M059J (cell line): ENCODE results near the gene SAA4. TPM values are rescaled to one million over a fixed set of nuclear protein-coding genes. Genes with fewer than 3 reads are reported as not detected.
"Not testable (repeated sequence)": the region's sequence is repeated elsewhere in the genome, so short reads cannot be mapped to it uniquely, and the experiment has no call there.

ENCODE experiments used
- DNase-seq: peaks from one replicate; pipeline ENCODE4 v3.0.0-alpha.2; 2012; ENCODE audit warnings: low read depth
- total RNA-seq: library from RNA; depleted of rRNA; stranded (reverse); fragments of >200 nt; shearing (Covaris generic); gene quantifications from 2 replicates; pipeline ENCODE4 v1.2.3, GENCODE V29; 2014; rRNA removed

SAA4 gene
- total RNA-seq, 1 experiment from 2014 or later: not detected

GRCh38 chr11:18189476-18190245 lies 46.9 kb downstream of the SAA4 start:
- DNase-seq: not testable (repeated sequence)

- DNase-seq: no peak
Observed at GRCh38 chr11:18188796-18189195, 47.8 kb downstream of the SAA4 start.

Other genes with a start within 250 kb of the SAA4 start
- gene SERGEF, start 223.8 kb downstream of the SAA4 start, total RNA-seq: 28.5 and 32.2 TPM in 2 replicates
- gene TPH1, start 190.5 kb downstream of the SAA4 start, total RNA-seq: 0.64 TPM in 1 of 2 replicates, not detected in the other
- 23.7 and 35.6 TPM in 2 replicates for gene SAAL1, start 130.7 kb downstream of the SAA4 start, total RNA-seq
- not detected in 2 replicates for gene MRGPRX3, start 104.2 kb downstream of the SAA4 start, total RNA-seq
- gene MRGPRX4, start 64.0 kb downstream of the SAA4 start, total RNA-seq: not detected in 2 replicates
- 0.47 and 3.3 TPM in 2 replicates for gene SAA2, start 11.9 kb upstream of the SAA4 start, total RNA-seq
- 0.57 and 3.0 TPM in 2 replicates for gene SAA1, start 29.5 kb upstream of the SAA4 start, total RNA-seq
- 18.8 and 30.0 TPM in 2 replicates for gene HPS5, start 85.3 kb upstream of the SAA4 start, total RNA-seq
- 56.0 and 75.4 TPM in 2 replicates for gene GTF2H1, start 85.8 kb upstream of the SAA4 start, total RNA-seq
- gene LDHA, start 157.8 kb upstream of the SAA4 start, total RNA-seq: 1,651 and 2,272 TPM in 2 replicates
- gene LDHC, start 175.5 kb upstream of the SAA4 start, total RNA-seq: not detected in 2 replicates
- gene LDHAL6A, start 219.1 kb upstream of the SAA4 start, total RNA-seq: not detected in 2 replicates